Heart right ventricle (tissue), 16 donors: ENCODE results near the gene APOBEC4. TPM values are rescaled to one million over a fixed set of nuclear protein-coding genes. Genes with fewer than 3 reads are reported as not detected.
"Not testable (repeated sequence)": the region's sequence is repeated elsewhere in the genome, so short reads cannot be mapped to it uniquely, and the experiment has no call there.

Source experiments
- ATAC-seq, 8 donors: fragments of 200-7000 bp; cut with Tn5 transposase; one replicate each; pipeline ENCODE4 v1.9.1; 2020; ENCODE audit warnings: mild to moderate bottlenecking in 8 of 8, moderate library complexity in 8 of 8, moderate number of reproducible peaks in 1 of 8
- DNase-seq, 2 donors: peaks; one replicate each; pipeline ENCODE4 v3.0.0-alpha.2; 2020
- H3K27ac ChIP-seq, 10 donors: fragments of 200-600 bp; sonication (generic) in 2 of 10; one replicate each; pipeline versions ENCODE4 v1.5.0 to v1.8.0; 2020 to 2022; ENCODE audit warnings: mild to moderate bottlenecking in 3 of 10
- H3K27me3 ChIP-seq, 7 donors: fragments of 200-600 bp; one replicate each; pipeline ENCODE4 v1.8.0; 2021 to 2022; ENCODE audit warnings: mild to moderate bottlenecking in 2 of 7
- H3K36me3 ChIP-seq, 9 donors: fragments of 200-600 bp; sonication (generic) in 1 of 9; one replicate each; pipeline versions ENCODE4 v1.5.0 to v1.8.0; 2020 to 2022; ENCODE audit warnings: mild to moderate bottlenecking in 2 of 9
- H3K4me1 ChIP-seq, 9 donors: fragments of 200-600 bp; sonication (generic) in 1 of 9; one replicate each; pipeline versions ENCODE4 v1.5.0 to v1.8.0; 2020 to 2022; ENCODE audit warnings: mild to moderate bottlenecking in 4 of 9
- H3K4me3 ChIP-seq, 10 donors: fragments of 200-600 bp; sonication (generic) in 2 of 10; one replicate each; pipeline versions ENCODE4 v1.5.0 to v1.8.0; 2020 to 2022; ENCODE audit warnings: mild to moderate bottlenecking in 7 of 10, moderate library complexity in 2 of 10
- H3K9me3 ChIP-seq, 11 donors: fragments of 200-600 bp in 10 of 11; sonication (generic) in 2 of 11; one replicate each; pipeline versions ENCODE4 v1.5.0 to v1.8.0; 2013 to 2022; ENCODE audit warnings: mild to moderate bottlenecking in 2 of 11, control low read depth in 1 of 11, moderate library complexity in 1 of 11
- CTCF ChIP-seq, 9 donors: fragments of 200-600 bp; sonication (generic) in 2 of 9; IDR thresholded peaks; one replicate each; pipeline versions ENCODE4 v1.5.0 to v1.8.0; 2021 to 2022; ENCODE audit warnings: antibody characterized with exemption in 9 of 9, mild to moderate bottlenecking in 5 of 9, moderate library complexity in 1 of 9
- WGBS, 2 donors: extraction: QIAGEN DNeasy Blood & Tissue Kit; methylation state at CpG; one replicate each; pipeline ENCODE4 v1.1.7; 2013; ENCODE audit warnings: inconsistent platforms in 1 of 2; 5-methylcytosine and 5-hydroxymethylcytosine counted together
- intact Hi-C, 10 donors: fragments of 100-400 bp; cut with DNase I; formaldehyde crosslinking; loops; one replicate each; pipeline versions ENCODE4 v1.11.1 to v1.14.2; 2022
- polyA plus RNA-seq, 2 donors: library from polyadenylated mRNA; stranded (reverse); fragments of 200-250 nt; gene quantifications; one replicate each; pipeline ENCODE4 v1.2.3, GENCODE V29; 2013
- total RNA-seq, 10 donors: library from RNA; stranded (reverse); fragmentation: NEBNext Ultra II Directional in 3 of 10; extraction: Animal tissue kit (Norgen Biotek cat#: 25700) in 3 of 10; gene quantifications; one replicate each; pipeline versions ENCODE4 v1.2.1 to v1.2.4, GENCODE V29; 2021 to 2023
- donor health status: Arrhythmogenic right ventricular cardiomyopathy.
- donor health status: ischemic (EF 13 %, LVEDD 7.1; RV severe dilation, severe dysfunction).
- donor health status: healthy with polysubstance abuse.
- donor health status: DM: no; HTN: yes; CAD: no.
- donor health status: DM: no; HTN: no; CAD: no.
- donor health status: ischemic (EF 25% LVEDD 6.9; RV normal size, moderate dysfunction).
- donor health status: ischemic (EF 25% LVEDD 5.7; RV mildly dilated, moderate dysfunction).
- donor health status: healthy.
- donor health status: DM: yes; HTN: yes; CAD: no.
- donor health status: Ischemic cardiomyopathy.
- donor health status: ischemic (EF 35%, LVEDD 5.7; RV mildly dilated, moderate dysfunction).
- donor health status: nonischemic (EF 11% LVEDD 7.7; RV severe dilation, severe dysfunction).
- donor health status: DM: yes; HTN: yes; CAD: no.
- donor health status: PGD.
- donor health status: ischemic (EF 29% LVEDD 5.4; RV normal size, mild dysfunction).
- donor health status: nonischemic (EF 23%, LVEDD 6.1; RV moderate dilation, normal function).

Gene APOBEC4
- total and polyA plus RNA-seq, 12 donors: not detected

- no peak for DNase-seq
- H3K9me3 ChIP-seq: no peaks in the 10 kb centered on the region
- H3K27ac ChIP-seq: peak overlapping the region in 2 of 10 donors; percentile 12 to 58
- peaks cover 0 to 50% (median 5%) of the 10 kb centered on the region in 9 donors for H3K36me3 ChIP-seq
- WGBS, 2 donors: 85 to 90% methylated on average over 1 of the region's 1 CpG
- no peak for TF ChIP-seq CTCF (IDR thresholded peaks at IDR 0.05)
- intact Hi-C loops: loop anchor here in 8 of 10 donors (5.0 to 10.0 kb wide), 10 partner anchors 67 to 1380 kb away; partner anchors contain the start of gene SMG7 (in 4 of the 8)
- H3K27me3 ChIP-seq: no peaks in the 10 kb centered on the region
- H3K4me3 ChIP-seq: no peak overlapping the region
- H3K4me1 ChIP-seq: peaks cover 0 to 44% (median 25%) of the 10 kb centered on the region in 9 donors
- ATAC-seq: no peak
Measured at GRCh38 chr1:183622013-183622412, 31.1 kb downstream of the APOBEC4 start.

GRCh38 chr1:183620311-183620710 is 32.8 kb downstream of the APOBEC4 start:
- WGBS, 2 donors: 84 to 90% methylated on average over 2 of the region's 2 CpGs
- Histone ChIP-seq H3K4me1 (peaks cover 0 to 27% (median 10%) of the 10 kb centered on the region in 9 donors), H3K27me3 (no peaks in the 10 kb centered on the region), H3K27ac (no peak overlapping the region), H3K9me3 (no peaks in the 10 kb centered on the region), H3K36me3 (peaks cover 0 to 33% (median 5%) of the 10 kb centered on the region in 9 donors), H3K4me3 (no peak overlapping the region)
- ATAC-seq: no peak
- intact Hi-C loops: loop anchor here in 8 of 10 donors (5.0 to 10.0 kb wide), 10 partner anchors 66 to 1382 kb away; partner anchors contain the start of gene SMG7 (in 4 of the 8)
- no peak for TF ChIP-seq CTCF (IDR thresholded peaks at IDR 0.05)
- no peak for DNase-seq

- no peak overlapping the region for H3K27ac ChIP-seq
- H3K27me3 ChIP-seq: no peaks in the 10 kb centered on the region
- intact Hi-C loops: loop anchor here in 8 of 10 donors (5.0 to 10.0 kb wide), 10 partner anchors 65 to 1383 kb away; partner anchors contain the start of gene SMG7 (in 4 of the 8)
- no peak overlapping the region for H3K4me3 ChIP-seq
- H3K4me1 ChIP-seq: peaks cover 0 to 22% (median 10%) of the 10 kb centered on the region in 9 donors
- TF ChIP-seq CTCF (IDR thresholded peaks at IDR 0.05): no peak
- H3K36me3 ChIP-seq: peaks cover 0 to 28% (median 5%) of the 10 kb centered on the region in 9 donors
- no peaks in the 10 kb centered on the region for H3K9me3 ChIP-seq
- ATAC-seq (no peak), DNase-seq (no peak)
- 81 to 85% methylated on average over 1 of the region's 1 CpG for WGBS, 2 donors
Measured at GRCh38 chr1:183619781-183620180, 33.3 kb downstream of the APOBEC4 start.

- H3K4me3 ChIP-seq, ATAC-seq: not testable (repeated sequence)
Measured at GRCh38 chr1:183618202-183618601, 34.9 kb downstream of the APOBEC4 start.

GRCh38 chr1:183612975-183613374 is 40.1 kb downstream of the APOBEC4 start:
- ATAC-seq, DNase-seq, H3K27me3 ChIP-seq, H3K27ac ChIP-seq, H3K36me3 ChIP-seq, H3K4me3 ChIP-seq, intact Hi-C loops, H3K9me3 ChIP-seq: not testable (repeated sequence)
- 94 to 100% methylated on average over 2 to 3 of the region's 3 CpGs for WGBS, 2 donors
- peaks cover 11 to 31% (median 25%) of the 10 kb centered on the region in 9 donors for H3K4me1 ChIP-seq

More at GRCh38 chr1:183618202-183618601, 34.9 kb downstream of the APOBEC4 start:
- H3K27ac ChIP-seq, DNase-seq, intact Hi-C loops, H3K9me3 ChIP-seq, H3K27me3 ChIP-seq: not testable (repeated sequence)
- WGBS, 2 donors: 84 to 86% methylated on average over 5 of the region's 5 CpGs
- H3K4me1 ChIP-seq: peaks cover 0 to 19% (median 8%) of the 10 kb centered on the region in 9 donors
- peaks cover 0 to 12% (median 0%) of the 10 kb centered on the region in 9 donors for H3K36me3 ChIP-seq
